H9 (cell line): ENCODE data around the gene MYO10. TPM values are rescaled to one million over a fixed set of nuclear protein-coding genes. Genes with fewer than 3 reads are reported as not detected.

ENCODE experiments used
- DNase-seq: peaks from one replicate; pipeline ENCODE4 v3.0.0-alpha.2; 2017
- H2AFZ ChIP-seq: one replicate; pipeline ENCODE4 v1.6.1; 2013; ENCODE audit warnings: mild to moderate bottlenecking, low read length, control low read depth, moderate library complexity
- H2AK5ac ChIP-seq: 2 replicates; pipeline ENCODE4 v1.6.1; 2013; ENCODE audit warnings: low read length, control low read depth, mixed read lengths; ENCODE audit not compliant: insufficient read length
- H2BK120ac ChIP-seq: one replicate; pipeline ENCODE4 v1.6.1; 2013; ENCODE audit warnings: low read depth, mild to moderate bottlenecking, low read length, control low read depth, inconsistent platforms; ENCODE audit not compliant: poor library complexity, severe bottlenecking
- H2BK12ac ChIP-seq: 2 replicates; pipeline ENCODE4 v1.6.1; 2013; ENCODE audit warnings: low read length, control low read depth, mixed read lengths, low read depth; ENCODE audit not compliant: insufficient read length
- H2BK15ac ChIP-seq: 2 replicates; pipeline ENCODE4 v1.6.1; 2013; ENCODE audit warnings: low read depth, low read length, control low read depth
- H2BK20ac ChIP-seq: one replicate; pipeline ENCODE4 v1.6.1; 2013; ENCODE audit warnings: low read depth, mild to moderate bottlenecking, low read length, control low read depth, inconsistent platforms; ENCODE audit not compliant: poor library complexity, severe bottlenecking
- H2BK5ac ChIP-seq: 2 replicates; pipeline ENCODE4 v1.6.1; 2013; ENCODE audit warnings: low read length, control low read depth, mixed read lengths; ENCODE audit not compliant: insufficient read length
- H3K14ac ChIP-seq: 2 replicates; pipeline ENCODE4 v1.6.1; 2013; ENCODE audit warnings: low read length, control low read depth; ENCODE audit not compliant: insufficient read depth
- H3K18ac ChIP-seq: 2 replicates; pipeline ENCODE4 v1.6.1; 2013; ENCODE audit warnings: low read depth, mild to moderate bottlenecking, mixed read lengths, low read length, control low read depth; ENCODE audit not compliant: insufficient read length
- H3K23ac ChIP-seq: 2 replicates; pipeline ENCODE4 v1.6.1; 2013; ENCODE audit warnings: low read length, control low read depth, mixed read lengths, low read depth; ENCODE audit not compliant: insufficient read length
- H3K23me2 ChIP-seq: 2 replicates; pipeline ENCODE4 v1.6.1; 2013; ENCODE audit warnings: low read depth, mild to moderate bottlenecking, mixed read lengths, low read length, control low read depth; ENCODE audit not compliant: insufficient read length, poor library complexity, severe bottlenecking
- H3K27ac ChIP-seq: 2 replicates; pipeline ENCODE4 v1.5.1; 2013; ENCODE audit warnings: low read length, control low read depth, mixed read lengths, low read depth; ENCODE audit not compliant: insufficient read length
- H3K27me3 ChIP-seq: 2 replicates; pipeline ENCODE4 v1.6.1; 2013; ENCODE audit warnings: low read length, control low read depth, inconsistent platforms; ENCODE audit not compliant: insufficient read depth
- H3K4ac ChIP-seq: 2 replicates; pipeline ENCODE4 v1.6.1; 2013; ENCODE audit warnings: low read depth, mild to moderate bottlenecking, control low read depth, inconsistent platforms, low read length, moderate library complexity
- H3K4me1 ChIP-seq: 2 replicates; pipeline ENCODE4 v1.6.1; 2013; ENCODE audit warnings: low read length, control low read depth, inconsistent platforms; ENCODE audit not compliant: insufficient read depth
- H3K4me2 ChIP-seq: 2 replicates; pipeline ENCODE4 v1.6.1; 2013; ENCODE audit warnings: low read length, control low read depth, mixed read lengths; ENCODE audit not compliant: insufficient read length, insufficient read depth
- H3K56ac ChIP-seq: 2 replicates; pipeline ENCODE4 v1.6.1; 2013; ENCODE audit warnings: low read depth, mild to moderate bottlenecking, mixed read lengths, low read length, control low read depth; ENCODE audit not compliant: insufficient read length
- H3K79me1 ChIP-seq: 2 replicates; pipeline ENCODE4 v1.6.1; 2013; ENCODE audit warnings: low read depth, mild to moderate bottlenecking, moderate library complexity, low read length, control low read depth, inconsistent platforms; ENCODE audit not compliant: insufficient read depth, poor library complexity, severe bottlenecking
- H3K79me2 ChIP-seq: 2 replicates; pipeline ENCODE4 v1.6.1; 2013; ENCODE audit warnings: low read length, control low read depth, inconsistent platforms; ENCODE audit not compliant: insufficient read depth
- H3K9ac ChIP-seq: 2 replicates; pipeline ENCODE4 v1.6.1; 2013; ENCODE audit warnings: low read length, control low read depth, mixed read lengths; ENCODE audit not compliant: insufficient read length; ENCODE audit errors: extremely low read depth
- H3K9me3 ChIP-seq: one replicate; pipeline ENCODE4 v1.6.1; 2013; ENCODE audit warnings: low read depth, low read length, inconsistent platforms; ENCODE audit not compliant: control insufficient read depth
- H3T11ph ChIP-seq: one replicate; pipeline ENCODE4 v1.6.1; 2013; ENCODE audit warnings: mild to moderate bottlenecking, low read length, control low read depth, inconsistent platforms
- H4K20me1 ChIP-seq: one replicate; pipeline ENCODE4 v1.6.1; 2013; ENCODE audit not compliant: control insufficient read depth, insufficient read length, insufficient read depth
- H4K5ac ChIP-seq: 2 replicates; pipeline ENCODE4 v1.6.1; 2013; ENCODE audit warnings: low read depth, mild to moderate bottlenecking, mixed read lengths, low read length, control low read depth; ENCODE audit not compliant: insufficient read length
- H4K8ac ChIP-seq: replicated peaks from 2 replicates; pipeline ENCODE4 v1.6.1; 2013; ENCODE audit warnings: low read length, control low read depth, mixed read lengths, low read depth; ENCODE audit not compliant: insufficient read length
- H4K91ac ChIP-seq: 2 replicates; pipeline ENCODE4 v1.6.1; 2013; ENCODE audit warnings: low read depth, mild to moderate bottlenecking, moderate library complexity, mixed read lengths, low read length, control low read depth; ENCODE audit not compliant: insufficient read length
- H3K27ac Mint-ChIP-seq, 3 experiments: 2 replicates in 2 of 3; 3 replicates in 1 of 3; pipeline ENCODE4 v1.8.0; 2020 to 2021; ENCODE audit warnings: mixed read lengths in 3 of 3, mild to moderate bottlenecking in 1 of 3, moderate library complexity in 1 of 3
- H3K27me3 Mint-ChIP-seq: 2 replicates; pipeline ENCODE4 v1.8.0; 2021; ENCODE audit warnings: low read depth, mild to moderate bottlenecking, moderate library complexity, mixed read lengths
- H3K36me3 Mint-ChIP-seq, 3 experiments: 2 replicates in 2 of 3; 3 replicates in 1 of 3; pipeline ENCODE4 v1.8.0; 2020 to 2021; ENCODE audit warnings: low read depth in 3 of 3, mixed read lengths in 3 of 3; ENCODE audit not compliant: insufficient read depth in 1 of 3
- H3K4me1 Mint-ChIP-seq, 2 experiments: 2 replicates each; pipeline ENCODE4 v1.8.0; 2020; ENCODE audit warnings: mixed read lengths in 2 of 2
- H3K4me3 Mint-ChIP-seq, 2 experiments: 2 replicates in 1 of 2; 3 replicates in 1 of 2; pipeline ENCODE4 v1.8.0; 2020 to 2021; ENCODE audit warnings: mild to moderate bottlenecking in 2 of 2, mixed read lengths in 2 of 2, moderate library complexity in 1 of 2
- H3K9me3 Mint-ChIP-seq, 2 experiments: 2 replicates in 1 of 2; 3 replicates in 1 of 2; pipeline ENCODE4 v1.8.0; 2020; ENCODE audit warnings: mild to moderate bottlenecking in 2 of 2, mixed read lengths in 2 of 2, moderate library complexity in 1 of 2
- CTCF ChIP-seq: fragments of 200-600 bp; sonication (generic); conservative IDR thresholded peaks from 3 replicates; pipeline ENCODE4 v1.8.0; 2021; ENCODE audit warnings: antibody characterized with exemption, mild to moderate bottlenecking
- WGBS: extraction: QIAGEN DNeasy Blood & Tissue Kit; methylation state at CpG from one replicate; pipeline ENCODE4 v1.1.7; 2013; ENCODE audit warnings: missing lambda C conversion rate, low lambda C conversion rate, mixed read lengths; ENCODE audit not compliant: insufficient read length; ENCODE audit errors: extremely low coverage; 5-methylcytosine and 5-hydroxymethylcytosine counted together
- total RNA-seq: library from RNA; stranded (reverse); gene quantifications from 2 replicates; pipeline ENCODE4 v1.2.1, GENCODE V29; 2021

MYO10 gene
- total RNA-seq, 1 experiment from 2014 or later, result 127 TPM

DNA sequence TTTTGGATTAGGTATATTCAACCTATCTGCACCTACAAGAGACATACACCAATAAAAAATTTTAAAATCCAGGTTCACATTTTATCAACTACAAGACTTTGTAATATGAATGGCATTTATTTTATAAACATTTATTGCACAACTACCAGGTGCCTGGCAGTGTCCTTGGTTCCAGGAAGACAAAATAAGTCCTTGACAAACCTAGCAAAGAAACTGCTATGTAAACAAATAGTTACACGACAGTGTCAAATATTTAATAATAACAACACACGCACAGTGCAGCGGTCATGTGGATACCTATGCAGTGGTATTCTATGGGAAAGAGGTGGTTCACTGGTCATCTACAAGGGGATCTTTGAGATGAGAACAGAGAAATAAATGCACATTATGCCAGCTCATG, 120.7 kb downstream of the MYO10 start:
- Histone ChIP-seq H2BK120ac (no peak overlapping the region), H3K18ac (no peak overlapping the region), H2BK12ac (no peak overlapping the region), H2BK5ac (no peak overlapping the region), H3K79me2 (no peaks in the 10 kb centered on the region), H3K9ac (no peak overlapping the region), H3K56ac (no peak overlapping the region), H3K9me3 (no peaks in the 10 kb centered on the region), H4K20me1 (no peaks in the 10 kb centered on the region), H3K27me3 (no peaks in the 10 kb centered on the region), H3T11ph (no peak overlapping the region), H4K91ac (no peak overlapping the region), H4K8ac (no peak overlapping the region), H3K79me1 (no peaks in the 10 kb centered on the region), H3K4ac (no peak overlapping the region), H2AFZ (no peak overlapping the region), H2BK15ac (no peak overlapping the region), H3K4me2 (no peak overlapping the region), H3K23ac (no peak overlapping the region), H2BK20ac (no peak overlapping the region), H3K27ac (no peak overlapping the region), H4K5ac (no peak overlapping the region), H3K4me1 (no peaks in the 10 kb centered on the region), H3K23me2 (no peaks in the 10 kb centered on the region), H2AK5ac (no peak overlapping the region), H3K14ac (no peak overlapping the region)
- no peak for DNase-seq
- H3K36me3 Mint-ChIP-seq, result peaks cover 0 to 3% (median 0%) of the 10 kb centered on the region in 3 experiments; a peak in 3 of 7 replicates
- no CpG with 5 or more reads among the region's 3 CpGs for WGBS
- H3K4me1 Mint-ChIP-seq, result no peaks in the 10 kb centered on the region
- H3K27me3 Mint-ChIP-seq, result no peaks in the 10 kb centered on the region
- H3K9me3 Mint-ChIP-seq, result no peaks in the 10 kb centered on the region
- no peak overlapping the region for H3K4me3 Mint-ChIP-seq
- no peak for TF ChIP-seq CTCF
- no peak overlapping the region for H3K27ac Mint-ChIP-seq
